NCI-H2196 treated with DMSO at 0.1 percent for 48 hours (cell line): ENCODE measurements around the gene KRT28.
"Not testable (repeated sequence)": the region's sequence is repeated elsewhere in the genome, so short reads cannot be mapped to it uniquely, and the experiment has no call there.

Experiments
- DNase-seq: peaks from one replicate; lab custom pipeline; 2025; ENCODE audit not compliant: unreplicated experiment; lab: John Stamatoyannopoulos, UW

Gene KRT28

GRCh38 chr17:40779181-40779909 is 20.4 kb downstream of the KRT28 start:
- DNase-seq: no peak

- no peak for DNase-seq
Measured at GRCh38 chr17:40778461-40778860, 21.3 kb downstream of the KRT28 start.

- DNase-seq: no peak
Measured at GRCh38 chr17:40777971-40778370, 21.8 kb downstream of the KRT28 start.

DNA sequence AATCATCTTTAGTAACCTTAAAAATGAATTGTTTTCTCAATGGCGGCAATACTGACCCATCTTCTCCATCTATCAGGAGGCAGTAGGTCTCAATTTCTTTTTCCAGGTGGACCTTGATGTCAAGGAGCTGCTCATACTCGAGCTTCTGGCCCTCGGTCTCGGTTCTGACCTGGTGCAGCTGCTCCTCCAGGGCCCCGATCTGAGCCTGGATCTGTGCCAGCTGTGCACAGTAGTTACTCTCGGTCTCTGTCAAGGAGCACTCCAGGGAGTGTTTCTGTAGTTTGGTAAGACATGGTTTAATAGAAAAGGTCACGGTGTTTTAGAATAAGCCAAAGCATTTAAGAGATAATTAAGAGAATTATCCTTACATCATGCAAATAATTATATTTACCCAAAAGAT is 22.3 kb downstream of the KRT28 start:
- no peak for DNase-seq

- no peak for DNase-seq
Measured at GRCh38 chr17:40775945-40776344, 23.8 kb downstream of the KRT28 start.

DNA sequence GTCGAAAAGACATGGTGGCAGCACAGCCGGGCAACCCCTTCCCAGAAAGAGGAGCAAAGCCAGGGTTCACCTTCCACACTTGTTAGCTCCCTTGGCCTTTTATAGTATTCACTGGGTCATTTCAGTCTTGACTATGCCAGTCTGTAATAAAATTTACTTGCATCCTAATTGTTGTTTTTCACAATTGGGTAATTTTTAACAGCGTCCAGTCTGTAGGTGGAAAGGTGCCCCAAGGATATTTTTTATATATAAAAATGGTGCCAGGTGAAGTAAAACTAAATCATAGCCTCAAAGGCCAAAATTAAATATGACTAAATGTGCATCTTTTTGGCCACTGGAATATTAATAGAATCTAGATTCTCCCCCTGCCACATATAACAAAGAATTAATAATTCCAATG is 27.7 kb downstream of the KRT28 start, which contains the start of gene KRT26:
Gene KRT26, minus strand, starts transcription at position 101 of the 400 bp plus-strand sequence. Its CDS starts 88 bp downstream, at position 13.
- DNase-seq: no peak

DNA sequence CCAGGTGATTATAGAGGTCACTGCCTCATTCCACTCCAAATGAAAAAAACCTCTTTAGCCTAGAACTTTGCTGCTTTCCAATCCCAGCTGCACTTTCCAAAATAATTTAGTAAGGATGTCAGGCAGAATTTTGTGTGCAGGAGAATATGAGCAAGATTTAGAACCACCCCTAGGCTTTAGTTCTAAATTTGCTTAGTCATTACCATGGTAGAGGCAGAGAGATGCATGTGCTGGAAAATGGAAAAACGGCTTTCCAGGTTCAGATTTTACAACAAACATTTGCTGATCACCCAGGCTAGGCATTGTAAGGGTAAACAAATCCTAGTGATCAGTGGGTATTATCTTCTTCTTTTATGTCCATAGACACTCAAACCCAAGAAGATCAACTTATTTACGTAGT is 34.1 kb downstream of the KRT28 start:
- DNase-seq: no peak

DNA sequence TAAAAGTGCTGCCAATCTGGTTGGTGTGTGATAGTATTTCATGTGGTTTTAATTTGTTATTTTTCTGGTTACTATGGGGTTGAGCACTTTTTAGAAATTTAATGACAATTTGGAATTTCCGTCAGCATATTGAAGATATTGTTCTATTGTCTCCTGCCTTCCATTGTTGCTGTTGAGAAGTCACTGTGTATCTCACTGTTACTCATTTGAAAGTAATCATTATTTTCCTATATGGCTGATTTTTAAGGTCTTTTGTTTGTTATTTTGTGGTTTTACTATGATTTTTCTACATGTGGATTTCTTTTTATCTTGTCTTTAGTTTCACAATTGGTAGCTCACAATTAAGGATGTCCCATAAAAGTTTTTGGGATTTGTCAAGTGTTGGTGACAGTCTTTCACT is 36.0 kb downstream of the KRT28 start:
- no peak for DNase-seq

GRCh38 chr17:40760105-40761016 is 39.4 kb downstream of the KRT28 start:
- no peak for DNase-seq

DNA sequence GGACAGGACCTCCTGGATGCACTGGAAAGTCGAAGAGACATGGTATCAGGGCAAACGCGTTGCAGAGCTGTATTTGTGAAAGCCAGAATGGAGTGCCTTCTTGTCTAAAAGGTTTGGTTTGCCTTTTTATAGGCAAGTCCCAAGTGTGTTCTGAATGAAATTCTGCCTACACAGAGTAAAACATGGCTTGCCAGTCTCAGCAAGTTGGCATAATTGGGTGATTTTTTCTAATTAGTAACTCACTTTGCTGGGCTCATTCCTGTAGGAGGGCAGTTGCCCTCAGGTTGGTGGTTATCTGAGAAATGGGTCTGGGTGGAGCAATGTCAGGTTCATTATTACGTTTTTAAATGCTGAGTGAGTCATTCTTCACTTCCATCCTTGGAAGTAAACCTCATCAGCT is 44.5 kb downstream of the KRT28 start, which contains the start of gene KRT25:
Gene KRT25, minus strand, starts transcription at position 101 of the 400 bp plus-strand sequence. Its CDS starts 60 bp downstream, at position 41.
- no peak for DNase-seq

DNA sequence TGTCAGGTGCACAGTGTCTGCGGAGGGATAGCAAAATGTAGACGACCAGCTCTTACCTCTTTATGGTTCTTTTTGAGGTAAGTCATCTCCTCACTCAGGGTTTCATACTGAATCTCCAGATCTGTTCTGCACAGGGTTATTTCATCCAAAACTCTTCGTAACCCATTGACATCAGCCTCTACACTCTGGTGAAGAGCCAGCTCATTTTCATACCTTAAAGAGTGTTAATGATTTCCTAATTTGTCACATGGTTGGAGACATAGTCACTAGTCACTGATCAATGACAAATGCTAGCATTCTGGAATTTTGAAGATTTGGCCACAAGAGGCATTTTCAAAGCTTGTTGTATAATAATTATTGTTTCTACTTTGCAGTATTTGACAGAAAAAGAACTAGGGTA is 46.0 kb downstream of the KRT28 start:
- no peak for DNase-seq

DNA sequence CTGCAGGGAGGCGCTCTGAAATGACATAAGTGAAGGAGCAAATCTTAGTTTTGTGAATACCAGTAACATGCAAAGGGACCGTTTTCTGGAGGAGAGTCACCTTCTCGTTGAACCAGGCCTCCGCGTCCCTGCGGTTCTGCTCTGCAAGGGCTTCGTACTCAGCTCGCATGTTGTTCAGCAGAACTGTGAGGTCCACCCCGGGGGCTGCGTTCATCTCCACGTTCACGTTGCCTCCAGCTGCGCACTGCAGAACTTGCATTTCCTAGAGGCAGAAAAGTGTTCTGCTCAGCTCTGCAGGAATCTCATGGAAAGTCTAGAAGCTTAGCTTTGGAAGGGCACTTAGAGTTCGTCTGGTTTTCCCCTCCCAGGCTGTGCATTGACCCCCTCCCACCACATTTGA is 48.7 kb downstream of the KRT28 start:
- no peak for DNase-seq

DNA sequence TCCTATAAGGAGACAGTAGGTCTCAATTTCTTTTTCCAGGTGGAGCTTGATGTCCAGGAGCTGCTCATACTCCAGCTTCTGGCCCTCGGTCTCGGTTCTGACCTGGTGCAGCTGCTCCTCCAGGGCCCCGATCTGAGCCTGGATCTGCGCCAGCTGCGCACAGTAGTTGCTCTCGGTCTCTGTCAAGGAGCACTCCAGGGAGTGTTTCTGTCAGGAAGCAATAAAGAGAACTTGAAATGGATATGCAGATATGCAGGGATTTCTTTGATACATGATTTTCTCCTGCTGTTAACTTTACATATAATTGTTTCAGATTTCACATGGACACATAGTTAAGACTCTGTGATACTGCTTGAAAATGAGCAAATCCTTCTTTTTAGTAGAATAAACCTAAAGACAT is 49.4 kb downstream of the KRT28 start:
- no peak for DNase-seq

DNA sequence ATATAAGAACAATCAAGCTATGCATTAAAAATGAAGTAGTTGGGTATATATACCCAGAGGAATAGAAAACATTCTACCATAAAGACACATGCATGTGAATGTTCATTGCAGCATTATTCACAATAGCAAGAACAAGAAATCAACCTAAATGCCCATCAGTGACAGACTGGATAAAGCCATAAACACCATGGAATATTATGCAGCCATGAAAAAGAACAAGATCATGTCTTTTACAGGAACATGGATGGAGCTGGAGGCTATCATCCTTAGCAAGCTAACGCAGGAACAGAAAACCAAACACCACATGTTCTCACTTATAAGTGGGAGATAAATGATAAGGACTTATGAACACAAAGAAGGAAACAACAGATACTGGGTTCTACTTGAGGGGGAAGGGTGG is 51.1 kb downstream of the KRT28 start:
- DNase-seq: not testable (repeated sequence)
